ENCODE data around the gene ACTR10. TPM values are rescaled to one million over a fixed set of nuclear protein-coding genes. Genes with fewer than 3 reads are reported as not detected.

The ACTR10 gene
- total and polyA plus RNA-seq, 2 of the 8 experiments (the other 6 are each of a cell fraction or from before 2014, with no cell fraction given): 15.4 to 34.6 TPM

DNA sequence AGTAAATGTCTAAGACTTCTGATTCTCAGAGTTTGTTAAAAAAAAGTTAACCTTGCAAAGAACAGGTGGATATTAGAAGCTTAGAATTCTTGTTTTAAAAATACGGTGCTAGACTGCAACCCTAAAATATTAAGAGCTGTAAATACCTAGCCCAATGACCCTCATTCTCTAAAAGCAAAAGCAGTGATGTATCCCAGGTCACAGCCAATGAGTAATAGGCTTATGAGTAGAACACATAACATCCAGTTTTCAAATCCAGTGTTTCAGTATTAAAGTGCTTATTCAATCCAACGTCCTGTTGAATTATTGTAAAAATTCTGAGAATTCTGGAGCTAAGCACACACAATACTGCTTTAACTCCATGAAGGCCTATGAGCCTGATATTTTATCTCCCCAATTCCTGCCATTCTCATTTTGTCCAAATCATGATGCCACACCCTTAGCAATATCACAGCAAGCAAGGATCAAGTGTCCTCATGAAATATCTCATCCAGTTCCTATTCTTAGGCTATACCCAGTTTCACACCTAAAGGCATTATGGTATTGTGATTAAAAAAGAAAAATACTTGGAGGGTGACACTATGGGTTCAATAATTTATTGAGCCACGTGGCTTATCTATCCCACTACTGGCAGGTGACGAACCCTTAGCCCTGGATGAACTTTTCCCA, 83.1 kb downstream of the ACTR10 start:
- Histone ChIP-seq H2BK12ac (ENCODE audit: low read depth, low read length) (no peak overlapping the region), H4K8ac (ENCODE audit: extremely low read depth, insufficient read depth, low read length) (no peak overlapping the region), H3K56ac (replicated peaks; ENCODE audit: insufficient read length, low read depth, low read length) (no peak overlapping the region), H3K4me3 (ENCODE audit: extremely low read depth in 1 of 4, insufficient read depth in 2 of 4, low read depth in 3 of 4, low read length in 4 of 4) (no peak overlapping the region), H2AK5ac (ENCODE audit: low read depth, low read length) (no peak overlapping the region), H3K79me2 (ENCODE audit: control insufficient read depth in 1 of 2, insufficient read depth in 2 of 2, low read length in 2 of 2) (peaks cover 0 to 80% of the 10 kb centered on the region in 2 experiments; a peak in 2 of 4 replicates), H2BK5ac (ENCODE audit: low read depth, low read length) (no peak overlapping the region), H3K27ac (ENCODE audit: low read depth, low read length) (no peak overlapping the region), H2AFZ (ENCODE audit: low read length) (no peak overlapping the region), H4K5ac (ENCODE audit: insufficient read length, low read depth, low read length) (no peak overlapping the region), H4K20me1 (replicated peaks in 1 of 2; ENCODE audit: control insufficient read depth in 1 of 2, insufficient read depth in 2 of 2, low read length in 2 of 2) (peaks cover 3 to 6% of the 10 kb centered on the region in 2 experiments), H3K9me3 (ENCODE audit: insufficient read depth in 2 of 2, low read depth in 1 of 2, low read length in 1 of 2) (no peaks in the 10 kb centered on the region), H2BK15ac (ENCODE audit: low read length) (no peak overlapping the region), H3K18ac (ENCODE audit: extremely low read depth, low read length) (no peak overlapping the region), H2BK120ac (replicated peaks; ENCODE audit: low read depth, low read length) (no peak overlapping the region), H3K36me3 (ENCODE audit: control insufficient read depth in 2 of 4, insufficient read depth in 4 of 4, low read length in 3 of 4) (peaks cover 6 to 57% (median 19%) of the 10 kb centered on the region in 4 experiments; a peak in 6 of 8 replicates), H3K14ac (ENCODE audit: insufficient read length) (no peak overlapping the region), H3K4me2 (ENCODE audit: insufficient read depth in 1 of 2, low read depth in 2 of 2, low read length in 2 of 2) (no peak overlapping the region), H3K4ac (replicated peaks; ENCODE audit: insufficient read length, low read depth, low read length) (no peak overlapping the region), H3K4me1 (replicated peaks in 1 of 4; ENCODE audit: control insufficient read depth in 3 of 4, insufficient read depth in 4 of 4, low read length in 3 of 4) (no peaks in the 10 kb centered on the region), H3K23me2 (ENCODE audit: low read depth, low read length) (no peaks in the 10 kb centered on the region), H3K9ac (replicated peaks in 1 of 4; ENCODE audit: extremely low read depth in 1 of 4, low read depth in 3 of 4, low read length in 3 of 4) (no peak overlapping the region), H2BK20ac (ENCODE audit: low read length) (no peak overlapping the region), H4K91ac (replicated peaks; ENCODE audit: insufficient read length, low read length) (no peak overlapping the region), H3K79me1 (ENCODE audit: low read depth, low read length) (no peaks in the 10 kb centered on the region), H3K27me3 (replicated peaks in 1 of 4; ENCODE audit: control insufficient read depth in 3 of 4, extremely low read depth in 1 of 4, insufficient read depth in 3 of 4, low read length in 3 of 4) (no peaks in the 10 kb centered on the region), H3K23ac (ENCODE audit: insufficient read length) (no peak overlapping the region)
- ChIA-PET CTCF (ENCODE audit: partially characterized antibody) (interaction anchor here (0.6 kb wide), 1 partner anchor 45 kb away, joined by 3 read pairs; no protein-coding TSS in a partner anchor), POLR2A (ENCODE audit: partially characterized antibody) (interaction anchor here (0.7 kb wide), 1 partner anchor 15 kb away, joined by 4 read pairs; the partner anchor contains the start of gene ARID4A)
- no peak for TF ChIP-seq SP2 (IDR thresholded peaks at IDR 0.05; ENCODE audit: low read length)
- TF ChIP-seq TAF7 (optimal IDR thresholded peaks at IDR 0.05; ENCODE audit: borderline replicate concordance, low read depth, low read length): no peak
- TF ChIP-seq SP4 (IDR thresholded peaks at IDR 0.05; ENCODE audit: low read length): no peak
- DNase-seq (ENCODE audit: low read depth in 1 of 2, low spot score in 2 of 2): no peak
- 94% methylated on average over 4 of the region's 4 CpGs; no CpG with 5 or more reads in 1 of the 2 experiments for WGBS, 2 experiments (ENCODE audit: extremely low coverage in 1 of 2, insufficient coverage in 1 of 2, insufficient read length in 1 of 2, insufficient replicate concordance in 2 of 2, low coverage in 1 of 2, low lambda C conversion rate in 2 of 2, missing lambda C conversion rate in 1 of 2)
- no peak for FAIRE-seq
